ENCODE data around the gene KCNK10.

KCNK10 gene

GRCh38 chr14:88212691-88213090 is 110.4 kb downstream of the KCNK10 start:
- TF ChIP-seq, protein P1, sequence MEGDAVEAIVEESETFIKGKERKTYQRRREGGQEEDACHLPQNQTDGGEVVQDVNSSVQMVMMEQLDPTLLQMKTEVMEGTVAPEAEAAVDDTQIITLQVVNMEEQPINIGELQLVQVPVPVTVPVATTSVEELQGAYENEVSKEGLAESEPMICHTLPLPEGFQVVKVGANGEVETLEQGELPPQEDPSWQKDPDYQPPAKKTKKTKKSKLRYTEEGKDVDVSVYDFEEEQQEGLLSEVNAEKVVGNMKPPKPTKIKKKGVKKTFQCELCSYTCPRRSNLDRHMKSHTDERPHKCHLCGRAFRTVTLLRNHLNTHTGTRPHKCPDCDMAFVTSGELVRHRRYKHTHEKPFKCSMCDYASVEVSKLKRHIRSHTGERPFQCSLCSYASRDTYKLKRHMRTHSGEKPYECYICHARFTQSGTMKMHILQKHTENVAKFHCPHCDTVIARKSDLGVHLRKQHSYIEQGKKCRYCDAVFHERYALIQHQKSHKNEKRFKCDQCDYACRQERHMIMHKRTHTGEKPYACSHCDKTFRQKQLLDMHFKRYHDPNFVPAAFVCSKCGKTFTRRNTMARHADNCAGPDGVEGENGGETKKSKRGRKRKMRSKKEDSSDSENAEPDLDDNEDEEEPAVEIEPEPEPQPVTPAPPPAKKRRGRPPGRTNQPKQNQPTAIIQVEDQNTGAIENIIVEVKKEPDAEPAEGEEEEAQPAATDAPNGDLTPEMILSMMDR (IDR thresholded peaks at IDR 0.05), result no peak
- Histone ChIP-seq H3K4me3 (ENCODE audit: low read depth in 1 of 2, low read length in 1 of 2) (no peak overlapping the region), H3K36me3 (no peaks in the 10 kb centered on the region), H3K9me3 (no peaks in the 10 kb centered on the region), H3K4me1 (ENCODE audit: control insufficient read depth in 1 of 2, insufficient read depth in 1 of 2, low read depth in 1 of 2, low read length in 1 of 2) (no peaks in the 10 kb centered on the region), H3K27me3 (no peaks in the 10 kb centered on the region), H3K27ac (no peak overlapping the region)

- TF ChIP-seq, protein P1 (IDR thresholded peaks at IDR 0.05), result no peak
- no peaks in the 10 kb centered on the region for H3K9me3 ChIP-seq
- H3K27ac ChIP-seq, result no peak overlapping the region
- no peak overlapping the region for H3K4me3 ChIP-seq (ENCODE audit: low read depth in 1 of 2, low read length in 1 of 2)
- H3K4me1 ChIP-seq (ENCODE audit: control insufficient read depth in 1 of 2, insufficient read depth in 1 of 2, low read depth in 1 of 2, low read length in 1 of 2), result no peaks in the 10 kb centered on the region
- H3K36me3 ChIP-seq, result no peaks in the 10 kb centered on the region
- no peaks in the 10 kb centered on the region for H3K27me3 ChIP-seq
Observed at GRCh38 chr14:88210426-88210825, 112.6 kb downstream of the KCNK10 start.

DNA sequence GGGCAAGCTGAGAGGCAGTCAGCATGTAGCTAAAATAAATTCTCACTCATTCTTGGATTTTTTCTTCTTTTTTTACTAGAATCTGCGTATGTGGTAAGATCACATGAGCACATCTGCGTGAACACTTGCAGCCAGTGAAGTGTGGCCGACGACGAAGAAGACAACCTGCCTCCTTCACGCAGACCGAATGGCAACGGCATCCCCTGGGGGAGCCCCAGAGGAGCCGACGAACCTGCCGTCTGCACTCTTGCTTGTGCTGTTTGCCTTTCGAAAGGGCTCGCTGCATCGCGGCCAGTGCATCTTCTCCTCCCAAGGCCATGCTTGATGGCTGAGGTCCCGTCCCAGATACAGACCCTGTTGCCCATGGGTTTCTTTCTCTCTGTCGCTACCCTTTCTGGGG is 113.8 kb downstream of the KCNK10 start:
- H3K36me3 ChIP-seq, result no peaks in the 10 kb centered on the region
- H3K9me3 ChIP-seq, result no peaks in the 10 kb centered on the region
- H3K4me3 ChIP-seq (ENCODE audit: low read depth in 1 of 2, low read length in 1 of 2), result no peak overlapping the region
- H3K27me3 ChIP-seq, result no peaks in the 10 kb centered on the region
- H3K4me1 ChIP-seq (ENCODE audit: control insufficient read depth in 1 of 2, insufficient read depth in 1 of 2, low read depth in 1 of 2, low read length in 1 of 2), result no peaks in the 10 kb centered on the region
- TF ChIP-seq, protein P1 (IDR thresholded peaks at IDR 0.05), result no peak
- no peak overlapping the region for H3K27ac ChIP-seq

GRCh38 chr14:88208858-88209257 is 114.2 kb downstream of the KCNK10 start:
- TF ChIP-seq, protein P1 (IDR thresholded peaks at IDR 0.05), result no peak
- Histone ChIP-seq H3K4me1 (ENCODE audit: control insufficient read depth in 1 of 2, insufficient read depth in 1 of 2, low read depth in 1 of 2, low read length in 1 of 2) (no peaks in the 10 kb centered on the region), H3K27me3 (no peaks in the 10 kb centered on the region), H3K36me3 (no peaks in the 10 kb centered on the region), H3K4me3 (ENCODE audit: low read depth in 1 of 2, low read length in 1 of 2) (no peak overlapping the region), H3K9me3 (no peaks in the 10 kb centered on the region), H3K27ac (no peak overlapping the region)

DNA sequence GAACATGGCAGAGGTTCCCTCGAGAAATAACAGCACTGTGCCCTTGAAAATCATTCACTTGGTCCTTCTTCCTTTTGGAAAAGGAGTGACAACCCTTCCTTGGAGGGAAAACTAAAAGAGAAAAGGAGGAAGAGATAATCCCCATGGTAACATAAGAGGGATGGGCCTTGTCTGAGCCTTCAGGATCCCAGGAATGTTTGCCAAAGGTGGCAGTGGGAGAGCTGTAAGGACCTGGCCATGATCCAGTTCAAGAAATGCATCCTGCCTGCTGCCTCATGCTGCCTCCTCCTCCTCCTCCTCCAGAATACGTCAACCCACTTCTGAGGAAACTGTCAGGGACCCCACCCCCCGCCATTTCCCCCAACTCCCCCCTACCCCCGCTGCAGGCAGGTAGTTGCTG is 118.8 kb downstream of the KCNK10 start:
- H3K9me3 ChIP-seq, result no peaks in the 10 kb centered on the region
- H3K4me3 ChIP-seq (ENCODE audit: low read depth in 1 of 2, low read length in 1 of 2), result no peak overlapping the region
- TF ChIP-seq, protein P1 (IDR thresholded peaks at IDR 0.05), result no peak
- no peak overlapping the region for H3K27ac ChIP-seq
- no peaks in the 10 kb centered on the region for H3K4me1 ChIP-seq (ENCODE audit: control insufficient read depth in 1 of 2, insufficient read depth in 1 of 2, low read depth in 1 of 2, low read length in 1 of 2)
- peaks cover 5% of the 10 kb centered on the region for H3K27me3 ChIP-seq
- H3K36me3 ChIP-seq, result no peaks in the 10 kb centered on the region

DNA sequence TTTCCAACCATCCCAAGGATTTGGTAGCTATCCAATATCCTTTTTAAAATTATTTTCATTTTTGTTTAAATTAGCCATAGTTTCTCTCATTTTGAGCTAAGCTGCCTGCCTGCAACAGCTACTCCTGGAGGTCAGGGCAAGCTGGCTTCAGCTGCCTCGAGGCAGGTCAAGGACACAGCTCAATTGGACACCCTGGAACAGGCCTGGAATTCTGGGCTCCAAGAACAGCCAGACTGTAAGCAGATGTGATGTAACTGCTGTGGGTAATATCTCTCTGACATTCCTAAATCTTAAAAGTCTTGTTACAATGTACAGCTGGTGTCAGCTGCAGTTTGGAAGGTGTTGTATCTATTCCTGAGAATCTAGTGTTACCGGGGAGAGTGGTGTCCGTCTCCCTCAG is 119.8 kb downstream of the KCNK10 start:
- no peaks in the 10 kb centered on the region for H3K4me1 ChIP-seq (ENCODE audit: control insufficient read depth in 1 of 2, insufficient read depth in 1 of 2, low read depth in 1 of 2, low read length in 1 of 2)
- peaks cover 5% of the 10 kb centered on the region for H3K27me3 ChIP-seq
- H3K36me3 ChIP-seq, result no peaks in the 10 kb centered on the region
- no peak overlapping the region for H3K27ac ChIP-seq
- TF ChIP-seq, protein P1 (IDR thresholded peaks at IDR 0.05), result no peak
- H3K9me3 ChIP-seq, result no peaks in the 10 kb centered on the region
- H3K4me3 ChIP-seq (ENCODE audit: low read depth in 1 of 2, low read length in 1 of 2), result no peak overlapping the region

Data from neutrophil (primary cell).